Measurements from ENCODE around the gene CHN2. TPM values are rescaled to one million over a fixed set of nuclear protein-coding genes. Genes with fewer than 3 reads are reported as not detected.

Gene CHN2
- total RNA-seq, 1 donor from 2014 or later, result 6.6 TPM

- no peaks in the 10 kb centered on the region for H3F3A ChIP-seq (ENCODE audit: low read depth)
- H3K9ac ChIP-seq, result no peak overlapping the region
- no peak overlapping the region for H3K27ac ChIP-seq
- DNase-seq (ENCODE audit: low spot score), result no peak
- TF ChIP-seq, protein P1, sequence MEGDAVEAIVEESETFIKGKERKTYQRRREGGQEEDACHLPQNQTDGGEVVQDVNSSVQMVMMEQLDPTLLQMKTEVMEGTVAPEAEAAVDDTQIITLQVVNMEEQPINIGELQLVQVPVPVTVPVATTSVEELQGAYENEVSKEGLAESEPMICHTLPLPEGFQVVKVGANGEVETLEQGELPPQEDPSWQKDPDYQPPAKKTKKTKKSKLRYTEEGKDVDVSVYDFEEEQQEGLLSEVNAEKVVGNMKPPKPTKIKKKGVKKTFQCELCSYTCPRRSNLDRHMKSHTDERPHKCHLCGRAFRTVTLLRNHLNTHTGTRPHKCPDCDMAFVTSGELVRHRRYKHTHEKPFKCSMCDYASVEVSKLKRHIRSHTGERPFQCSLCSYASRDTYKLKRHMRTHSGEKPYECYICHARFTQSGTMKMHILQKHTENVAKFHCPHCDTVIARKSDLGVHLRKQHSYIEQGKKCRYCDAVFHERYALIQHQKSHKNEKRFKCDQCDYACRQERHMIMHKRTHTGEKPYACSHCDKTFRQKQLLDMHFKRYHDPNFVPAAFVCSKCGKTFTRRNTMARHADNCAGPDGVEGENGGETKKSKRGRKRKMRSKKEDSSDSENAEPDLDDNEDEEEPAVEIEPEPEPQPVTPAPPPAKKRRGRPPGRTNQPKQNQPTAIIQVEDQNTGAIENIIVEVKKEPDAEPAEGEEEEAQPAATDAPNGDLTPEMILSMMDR (IDR thresholded peaks at IDR 0.05), result no peak
- TF ChIP-seq EZH2phosphoT487 (IDR thresholded peaks at IDR 0.05) (no peak), EZH2 (IDR thresholded peaks at IDR 0.05) (no peak)
- no peaks in the 10 kb centered on the region for H3K27me3 Mint-ChIP-seq (ENCODE audit: insufficient read depth, low read depth)
- no peaks in the 10 kb centered on the region for H3K9me3 ChIP-seq (ENCODE audit: low read depth)
- peaks cover 8% of the 10 kb centered on the region for H3K4me1 ChIP-seq
- H3K4me3 ChIP-seq, result no peak overlapping the region
- no peaks in the 10 kb centered on the region for H4K20me1 ChIP-seq (ENCODE audit: low read depth)
- no peaks in the 10 kb centered on the region for H3K9me3 Mint-ChIP-seq
- peaks cover 26% of the 10 kb centered on the region for H3K4me1 Mint-ChIP-seq
- no peaks in the 10 kb centered on the region for H3K36me3 ChIP-seq
- no peak overlapping the region for H2AFZ ChIP-seq (replicated peaks)
- H3K36me3 Mint-ChIP-seq, result no peaks in the 10 kb centered on the region
- H3K79me2 ChIP-seq (ENCODE audit: low read depth), result no peaks in the 10 kb centered on the region
- H3K4me3 Mint-ChIP-seq, result no peak overlapping the region
- no peaks in the 10 kb centered on the region for H3K27me3 ChIP-seq
- no peak overlapping the region for H3K4me2 ChIP-seq
- H3K27ac Mint-ChIP-seq, result no peak overlapping the region
Observed at GRCh38 chr7:29346231-29346978, 151.8 kb downstream of the CHN2 start.

- H3K36me3 Mint-ChIP-seq, result no peaks in the 10 kb centered on the region
- Histone ChIP-seq H3K4me2 (no peak overlapping the region), H3F3A (ENCODE audit: low read depth) (no peaks in the 10 kb centered on the region), H3K27me3 (no peaks in the 10 kb centered on the region), H3K4me1 (peaks cover 8% of the 10 kb centered on the region), H4K20me1 (ENCODE audit: low read depth) (no peaks in the 10 kb centered on the region), H3K79me2 (ENCODE audit: low read depth) (no peaks in the 10 kb centered on the region), H2AFZ (replicated peaks) (no peak overlapping the region), H3K27ac (no peak overlapping the region), H3K4me3 (no peak overlapping the region), H3K9me3 (ENCODE audit: low read depth) (no peaks in the 10 kb centered on the region), H3K9ac (no peak overlapping the region), H3K36me3 (no peaks in the 10 kb centered on the region)
- H3K27me3 Mint-ChIP-seq (ENCODE audit: insufficient read depth, low read depth), result peaks cover 2% of the 10 kb centered on the region
- TF ChIP-seq EZH2 (IDR thresholded peaks at IDR 0.05) (no peak), EZH2phosphoT487 (IDR thresholded peaks at IDR 0.05) (no peak)
- TF ChIP-seq, protein P1 (IDR thresholded peaks at IDR 0.05), result no peak
- no peaks in the 10 kb centered on the region for H3K9me3 Mint-ChIP-seq
- H3K27ac Mint-ChIP-seq, result no peak overlapping the region
- H3K4me1 Mint-ChIP-seq, result peaks cover 34% of the 10 kb centered on the region
- DNase-seq (ENCODE audit: low spot score), result no peak
- H3K4me3 Mint-ChIP-seq, result no peak overlapping the region
Observed at GRCh38 chr7:29349362-29349761, 154.8 kb downstream of the CHN2 start.

GRCh38 chr7:29350351-29350750, 155.8 kb downstream of the CHN2 start:
- Histone ChIP-seq H3K4me3 (no peak overlapping the region), H3K27ac (no peak overlapping the region), H3K9ac (no peak overlapping the region), H3K79me2 (ENCODE audit: low read depth) (no peaks in the 10 kb centered on the region), H3F3A (ENCODE audit: low read depth) (no peaks in the 10 kb centered on the region), H3K4me2 (no peak overlapping the region), H2AFZ (replicated peaks) (no peak overlapping the region), H3K27me3 (no peaks in the 10 kb centered on the region), H4K20me1 (ENCODE audit: low read depth) (no peaks in the 10 kb centered on the region), H3K36me3 (no peaks in the 10 kb centered on the region), H3K9me3 (ENCODE audit: low read depth) (no peaks in the 10 kb centered on the region), H3K4me1 (peaks cover 8% of the 10 kb centered on the region)
- no peaks in the 10 kb centered on the region for H3K36me3 Mint-ChIP-seq
- no peaks in the 10 kb centered on the region for H3K9me3 Mint-ChIP-seq
- TF ChIP-seq EZH2phosphoT487 (IDR thresholded peaks at IDR 0.05), result no peak
- TF ChIP-seq, protein P1 (IDR thresholded peaks at IDR 0.05), result no peak
- TF ChIP-seq EZH2 (IDR thresholded peaks at IDR 0.05), result no peak
- H3K4me3 Mint-ChIP-seq, result peak overlapping the region; percentile 1
- H3K27ac Mint-ChIP-seq, result peak overlapping the region; percentile 0
- DNase-seq (ENCODE audit: low spot score), result no peak
- H3K27me3 Mint-ChIP-seq (ENCODE audit: insufficient read depth, low read depth), result peaks cover 2% of the 10 kb centered on the region
- H3K4me1 Mint-ChIP-seq, result peaks cover 38% of the 10 kb centered on the region
